Measurements from ENCODE around the gene F13A1.

DNA sequence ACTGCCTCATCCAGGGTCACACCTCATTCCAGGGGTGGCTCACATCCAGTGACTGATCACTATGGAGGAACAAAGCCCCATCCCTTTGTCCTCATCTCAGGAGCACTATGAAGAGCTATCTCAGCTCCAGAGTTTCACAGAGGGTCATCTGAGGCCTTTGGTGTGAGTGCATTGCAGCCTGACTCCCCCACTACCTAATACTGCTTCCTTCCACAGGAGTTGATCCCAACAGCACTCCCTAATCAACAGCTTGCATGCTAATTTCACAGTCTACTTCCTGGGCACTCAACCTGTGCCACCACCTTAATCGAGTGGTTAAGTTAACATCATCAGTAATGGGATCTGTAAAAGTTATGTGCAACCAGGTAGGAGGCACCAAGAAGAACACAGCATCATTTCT lies 37.7 kb downstream of the F13A1 start:
- no peak for TF ChIP-seq EZH2 (IDR thresholded peaks at IDR 0.05; ENCODE audit: borderline replicate concordance, low read length)
- TF ChIP-seq, protein P1, sequence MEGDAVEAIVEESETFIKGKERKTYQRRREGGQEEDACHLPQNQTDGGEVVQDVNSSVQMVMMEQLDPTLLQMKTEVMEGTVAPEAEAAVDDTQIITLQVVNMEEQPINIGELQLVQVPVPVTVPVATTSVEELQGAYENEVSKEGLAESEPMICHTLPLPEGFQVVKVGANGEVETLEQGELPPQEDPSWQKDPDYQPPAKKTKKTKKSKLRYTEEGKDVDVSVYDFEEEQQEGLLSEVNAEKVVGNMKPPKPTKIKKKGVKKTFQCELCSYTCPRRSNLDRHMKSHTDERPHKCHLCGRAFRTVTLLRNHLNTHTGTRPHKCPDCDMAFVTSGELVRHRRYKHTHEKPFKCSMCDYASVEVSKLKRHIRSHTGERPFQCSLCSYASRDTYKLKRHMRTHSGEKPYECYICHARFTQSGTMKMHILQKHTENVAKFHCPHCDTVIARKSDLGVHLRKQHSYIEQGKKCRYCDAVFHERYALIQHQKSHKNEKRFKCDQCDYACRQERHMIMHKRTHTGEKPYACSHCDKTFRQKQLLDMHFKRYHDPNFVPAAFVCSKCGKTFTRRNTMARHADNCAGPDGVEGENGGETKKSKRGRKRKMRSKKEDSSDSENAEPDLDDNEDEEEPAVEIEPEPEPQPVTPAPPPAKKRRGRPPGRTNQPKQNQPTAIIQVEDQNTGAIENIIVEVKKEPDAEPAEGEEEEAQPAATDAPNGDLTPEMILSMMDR (IDR thresholded peaks at IDR 0.05; ENCODE audit: low read length) = no peak

All from OCI-LY1 (cell line).